Prostate gland (tissue), 2 donors: Measurements from ENCODE around the gene WDTC1.

Experiments used
- CTCF ChIP-seq, 4 experiments: fragments of 200-600 bp in 2 of 4; fragments of 450-650 bp in 2 of 4; sonication (generic) in 2 of 4; IDR thresholded peaks; 1 replicate in 3 of 4; 2 replicates in 1 of 4; pipeline ENCODE4 v1.5.1; 2016 to 2019; ENCODE audit warnings: antibody characterized with exemption in 4 of 4, mild to moderate bottlenecking in 2 of 4, moderate library complexity in 2 of 4
- POLR2A ChIP-seq: fragments of 450-650 bp; IDR thresholded peaks from one replicate; pipeline ENCODE4 v1.6.1; 2016; ENCODE audit warnings: antibody characterized with exemption, mild to moderate bottlenecking

- no peak for TF ChIP-seq POLR2A
- no peak for TF ChIP-seq CTCF (IDR thresholded peaks at IDR 0.05)
These were observed 111.9 kb downstream of the WDTC1 start for GRCh38 chr1:27346357-27346756.
